H7 (cell line): ENCODE results near the gene POLR1A. TPM values are rescaled to one million over a fixed set of nuclear protein-coding genes. Genes with fewer than 3 reads are reported as not detected.

Experiments used
- DNase-seq: peaks from one replicate; pipeline ENCODE4 v3.0.0; 2012
- H3K27me3 ChIP-seq: 2 replicates; pipeline ENCODE4 v1.6.0; 2011; ENCODE audit warnings: mild to moderate bottlenecking, low read length; ENCODE audit not compliant: control insufficient read depth, insufficient read depth
- H3K36me3 ChIP-seq: replicated peaks from 2 replicates; pipeline ENCODE4 v1.5.1; 2011; ENCODE audit warnings: low read length; ENCODE audit not compliant: control insufficient read depth, insufficient read depth
- H3K4me3 ChIP-seq: 2 replicates; pipeline ENCODE4 v1.5.1; 2011; ENCODE audit warnings: low read depth, mild to moderate bottlenecking, control low read depth, low read length, moderate library complexity; ENCODE audit not compliant: insufficient read depth
- total RNA-seq: library from RNA; depleted of rRNA; stranded (reverse); fragments of >200 nt; shearing (Covaris generic); gene quantifications from 2 replicates; pipeline ENCODE4 v1.2.3, GENCODE V29; 2014; rRNA removed

Gene POLR1A
- total RNA-seq, 1 experiment from 2014 or later: 19.9 TPM

GRCh38 chr2:85974390-85974789 is 131.3 kb downstream of the POLR1A start:
- DNase-seq: no peak
- Histone ChIP-seq H3K27me3 (no peaks in the 10 kb centered on the region; the same call in 1 of the 2 replicates), H3K4me3 (no peak overlapping the region), H3K36me3 (no peaks in the 10 kb centered on the region)

- Histone ChIP-seq H3K27me3 (no peaks in the 10 kb centered on the region; the same call in 1 of the 2 replicates), H3K36me3 (no peaks in the 10 kb centered on the region), H3K4me3 (no peak overlapping the region)
- no peak for DNase-seq
Measured at GRCh38 chr2:85972355-85972754, 133.3 kb downstream of the POLR1A start.

- Histone ChIP-seq H3K4me3 (no peak overlapping the region), H3K27me3 (no peaks in the 10 kb centered on the region; the same call in 1 of the 2 replicates), H3K36me3 (no peaks in the 10 kb centered on the region)
- DNase-seq: no peak
Measured at GRCh38 chr2:85971366-85971765, 134.3 kb downstream of the POLR1A start.

Other genes starting within 250 kb of the POLR1A start
- gene ST3GAL5, start 216.9 kb downstream of the POLR1A start, total RNA-seq: 2.1 and 3.4 TPM in 2 replicates
- 163 and 283 TPM in 2 replicates for gene PTCD3, start 349 bp upstream of the POLR1A start, total RNA-seq
- gene IMMT, start 89.6 kb upstream of the POLR1A start, total RNA-seq: 104 and 106 TPM in 2 replicates
- 20.9 and 27.7 TPM in 2 replicates for gene MRPL35, start 93.6 kb upstream of the POLR1A start, total RNA-seq
- gene REEP1, start 231.7 kb upstream of the POLR1A start, total RNA-seq: 0.48 and 0.59 TPM in 2 replicates